ENCODE results near the gene DYSF. TPM values are rescaled to one million over a fixed set of nuclear protein-coding genes. Genes with fewer than 3 reads are reported as not detected.

Gene DYSF
- total RNA-seq, 1 experiment from 2014 or later = 5.5 TPM

- Histone ChIP-seq H2AK5ac (ENCODE audit: insufficient read length, low read length) (no peak overlapping the region), H4K8ac (replicated peaks; ENCODE audit: insufficient read length, low read depth, low read length) (no peak overlapping the region), H3K23ac (ENCODE audit: insufficient read length, low read depth, low read length) (no peak overlapping the region), H3K4me2 (ENCODE audit: insufficient read depth, insufficient read length, low read length) (peak overlapping the region; percentile 73), H3K27me3 (ENCODE audit: insufficient read depth, low read length) (peaks cover 61% of the 10 kb centered on the region), H4K5ac (ENCODE audit: insufficient read length, low read depth, low read length) (no peak overlapping the region), H2AFZ (ENCODE audit: low read length) (no peak overlapping the region), H3K56ac (ENCODE audit: insufficient read length, low read depth, low read length) (no peak overlapping the region), H2BK120ac (ENCODE audit: low read depth, low read length, poor library complexity, severe bottlenecking) (no peak overlapping the region), H3K9ac (ENCODE audit: extremely low read depth, insufficient read length, low read length) (no peak overlapping the region), H3K18ac (ENCODE audit: insufficient read length, low read depth, low read length) (no peak overlapping the region), H3K4me1 (ENCODE audit: insufficient read depth, low read length) (no peaks in the 10 kb centered on the region; the same call in 1 of the 2 replicates), H3T11ph (ENCODE audit: low read length) (no peak overlapping the region), H3K9me3 (ENCODE audit: control insufficient read depth, low read depth, low read length) (no peaks in the 10 kb centered on the region), H2BK20ac (ENCODE audit: low read depth, low read length, poor library complexity, severe bottlenecking) (no peak overlapping the region), H3K14ac (ENCODE audit: insufficient read depth, low read length) (no peak overlapping the region), H2BK12ac (ENCODE audit: insufficient read length, low read depth, low read length) (no peak overlapping the region), H2BK5ac (ENCODE audit: insufficient read length, low read length) (no peak overlapping the region), H3K23me2 (ENCODE audit: insufficient read length, low read depth, low read length, poor library complexity, severe bottlenecking) (peaks cover 14% of the 10 kb centered on the region), H3K79me2 (ENCODE audit: insufficient read depth, low read length) (no peaks in the 10 kb centered on the region), H3K4ac (ENCODE audit: low read depth, low read length) (no peak overlapping the region), H2BK15ac (ENCODE audit: low read depth, low read length) (no peak overlapping the region), H3K79me1 (ENCODE audit: insufficient read depth, low read depth, low read length, poor library complexity, severe bottlenecking) (no peaks in the 10 kb centered on the region), H4K91ac (ENCODE audit: insufficient read length, low read depth, low read length) (no peak overlapping the region), H3K27ac (ENCODE audit: insufficient read length, low read depth, low read length) (no peak overlapping the region), H4K20me1 (ENCODE audit: control insufficient read depth, insufficient read depth, insufficient read length) (no peaks in the 10 kb centered on the region)
- TF ChIP-seq CTCF (conservative IDR thresholded peaks at IDR 0.05) = no peak
- peaks cover 19 to 23% of the 10 kb centered on the region in 2 experiments for H3K4me1 Mint-ChIP-seq
- peaks cover 37% of the 10 kb centered on the region for H3K27me3 Mint-ChIP-seq (ENCODE audit: low read depth)
- DNase-seq = no peak
- no peaks in the 10 kb centered on the region for H3K36me3 Mint-ChIP-seq (ENCODE audit: insufficient read depth in 1 of 3, low read depth in 3 of 3)
- H3K9me3 Mint-ChIP-seq = no peaks in the 10 kb centered on the region
- H3K4me3 Mint-ChIP-seq = no peak overlapping the region
- no CpG with 5 or more reads among the region's 11 CpGs for WGBS (ENCODE audit: extremely low coverage, insufficient read length, low lambda C conversion rate)
- H3K27ac Mint-ChIP-seq = no peak overlapping the region
Observed at GRCh38 chr2:71465356-71465755, 12.0 kb downstream of the DYSF start.

Data from H9 (cell line).